HG03442 (cell line): ENCODE measurements around the gene GRAMD4.

ENCODE experiments used
- ATAC-seq: cut with Tn5 transposase; IDR thresholded peaks from one replicate; pipeline ENCODE4 v1.9.1; 2021; ENCODE audit warnings: mild to moderate bottlenecking, moderate library complexity; ENCODE audit not compliant: unreplicated experiment

Gene GRAMD4, protein sequence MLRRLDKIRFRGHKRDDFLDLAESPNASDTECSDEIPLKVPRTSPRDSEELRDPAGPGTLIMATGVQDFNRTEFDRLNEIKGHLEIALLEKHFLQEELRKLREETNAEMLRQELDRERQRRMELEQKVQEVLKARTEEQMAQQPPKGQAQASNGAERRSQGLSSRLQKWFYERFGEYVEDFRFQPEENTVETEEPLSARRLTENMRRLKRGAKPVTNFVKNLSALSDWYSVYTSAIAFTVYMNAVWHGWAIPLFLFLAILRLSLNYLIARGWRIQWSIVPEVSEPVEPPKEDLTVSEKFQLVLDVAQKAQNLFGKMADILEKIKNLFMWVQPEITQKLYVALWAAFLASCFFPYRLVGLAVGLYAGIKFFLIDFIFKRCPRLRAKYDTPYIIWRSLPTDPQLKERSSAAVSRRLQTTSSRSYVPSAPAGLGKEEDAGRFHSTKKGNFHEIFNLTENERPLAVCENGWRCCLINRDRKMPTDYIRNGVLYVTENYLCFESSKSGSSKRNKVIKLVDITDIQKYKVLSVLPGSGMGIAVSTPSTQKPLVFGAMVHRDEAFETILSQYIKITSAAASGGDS

DNA sequence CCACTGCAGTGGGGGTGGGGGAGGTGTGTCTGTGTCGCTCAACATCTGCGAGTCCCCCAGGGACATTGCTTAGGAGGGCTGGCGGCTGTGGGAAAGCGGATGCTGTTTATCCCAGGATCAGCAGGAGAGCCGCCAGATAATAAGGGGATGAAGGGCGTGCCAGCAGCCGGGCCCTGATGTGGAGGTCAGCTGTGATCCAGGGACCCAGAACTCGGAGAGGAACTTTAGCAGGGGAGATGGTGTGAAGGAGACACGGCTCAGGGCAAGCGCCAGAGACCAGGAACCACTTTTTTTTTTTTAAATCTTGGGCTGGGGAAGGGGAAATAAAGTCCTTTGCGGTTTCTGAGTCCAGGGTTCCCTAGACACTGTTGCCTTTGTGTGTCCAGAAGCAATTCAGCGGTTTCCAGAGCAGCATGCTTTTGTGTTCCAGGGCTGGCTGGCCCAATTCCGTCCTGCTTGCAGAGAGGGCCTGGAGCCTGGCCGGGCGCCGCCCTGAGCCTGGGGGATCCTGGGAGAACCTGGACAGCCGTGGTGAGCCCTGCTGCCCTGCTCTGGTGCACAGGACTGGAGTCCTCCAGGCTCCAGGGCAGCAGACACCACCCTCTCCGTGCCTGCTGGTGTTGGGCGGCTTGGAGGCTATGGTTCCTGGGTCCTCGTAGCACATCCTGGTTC is at the start of gene GRAMD4:
Gene GRAMD4, plus strand, starts transcription at position 557 of the 672 bp plus-strand sequence. CDS start 6,414 bp downstream, outside the sequence.
- ATAC-seq = no peak

DNA sequence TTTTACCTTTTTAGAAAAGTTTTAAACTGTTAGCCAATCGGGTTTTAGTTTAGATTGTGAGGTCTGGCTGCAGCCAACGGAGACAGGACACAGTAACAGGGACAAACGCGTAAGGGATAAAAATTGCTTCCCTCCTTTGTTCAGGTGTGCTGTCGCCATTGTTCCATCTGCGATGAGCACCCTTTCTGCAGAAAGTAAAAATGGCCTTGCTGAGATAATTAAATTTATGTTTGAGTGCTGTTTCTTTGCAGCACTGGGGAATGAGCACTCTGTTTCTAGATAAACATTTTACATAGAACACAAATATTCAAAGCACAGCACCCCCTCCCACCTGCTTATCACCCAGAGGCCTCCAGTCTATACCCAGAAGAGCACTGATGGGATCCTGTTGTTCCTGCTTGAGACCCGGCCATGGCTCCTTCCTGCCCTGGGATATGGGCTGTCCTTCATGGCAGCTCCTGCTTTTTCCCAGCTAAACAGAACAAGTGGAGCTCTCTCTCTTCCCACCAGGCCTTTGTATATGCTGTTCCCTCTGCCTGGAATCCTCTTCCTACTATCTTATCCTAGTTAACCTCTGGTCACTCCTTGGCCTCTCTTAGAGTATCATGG is 48.4 kb upstream of the GRAMD4 start:
- ATAC-seq = no peak

DNA sequence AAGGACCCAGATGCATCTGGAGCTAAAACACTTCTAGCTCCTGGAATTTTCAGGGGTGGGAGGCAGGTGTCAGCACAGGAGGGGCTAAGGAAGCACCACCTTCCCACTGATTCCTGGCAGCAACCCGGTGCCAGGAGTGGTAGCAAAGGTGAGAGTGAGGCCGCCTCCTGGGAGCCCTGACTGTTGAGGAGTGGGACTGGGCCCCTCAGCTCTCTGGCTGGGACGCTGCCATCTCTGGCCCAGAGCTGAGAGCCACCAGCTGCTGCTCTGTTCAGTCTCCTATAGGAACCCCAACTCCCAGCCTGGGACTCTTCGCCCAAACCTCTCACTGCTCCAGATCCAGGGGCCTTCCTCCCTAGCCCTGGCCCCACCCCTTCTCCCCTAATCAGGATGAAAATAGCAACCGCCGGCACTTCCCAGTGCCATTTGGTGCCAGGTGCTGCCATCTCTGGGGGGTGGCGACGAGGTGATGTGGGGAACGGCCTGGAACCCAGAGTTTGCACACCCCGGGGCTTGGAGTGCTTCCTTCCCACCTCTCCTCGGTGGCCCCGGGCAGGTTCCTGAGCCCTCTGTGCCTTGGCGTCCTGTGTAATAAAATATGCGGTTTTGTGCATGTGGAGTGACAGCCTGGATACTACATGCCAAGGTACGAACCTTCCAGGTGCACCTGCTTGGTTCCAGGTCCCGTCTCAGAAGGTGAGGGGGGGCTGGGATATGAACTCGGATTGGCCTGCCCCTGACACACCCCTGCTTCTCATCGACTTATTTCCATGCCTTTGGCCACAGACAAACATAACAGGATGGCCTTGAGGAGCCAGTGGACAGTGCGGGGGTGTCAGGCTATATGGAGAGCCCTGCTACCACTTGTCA is 47.0 kb upstream of the GRAMD4 start:
- no peak for ATAC-seq

DNA sequence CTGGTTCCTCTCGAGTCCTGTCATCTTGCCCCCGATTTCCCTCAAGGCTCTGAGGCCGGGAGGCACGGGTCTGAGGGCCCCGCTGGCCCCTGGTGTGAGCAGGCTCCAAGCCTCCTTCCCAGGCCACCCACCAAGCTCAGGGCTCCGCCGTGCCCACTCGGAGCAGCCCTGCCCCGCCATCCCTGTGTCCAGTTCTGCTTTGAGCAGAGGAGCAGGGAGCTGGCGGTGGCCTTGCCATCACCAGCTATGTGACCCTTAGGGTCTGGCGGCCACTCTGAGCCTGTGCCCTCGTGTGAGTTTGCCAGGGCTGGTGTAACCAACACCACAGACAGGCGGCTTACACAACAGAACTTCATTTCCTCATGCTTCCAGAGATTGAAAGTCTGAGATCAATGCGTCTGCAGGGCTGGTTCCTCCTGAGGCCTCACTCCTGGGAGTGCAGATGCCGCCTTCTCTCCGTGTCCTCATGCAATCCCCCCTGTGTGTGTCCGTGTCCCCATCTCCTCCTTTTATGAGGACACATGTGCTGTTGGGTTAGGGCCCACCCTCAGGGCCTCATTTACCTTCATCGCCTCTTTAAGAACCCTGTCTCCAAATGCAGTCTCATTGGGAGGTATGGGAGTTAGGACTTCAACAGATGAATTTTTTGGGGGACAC is 46.3 kb upstream of the GRAMD4 start:
- no peak for ATAC-seq

DNA sequence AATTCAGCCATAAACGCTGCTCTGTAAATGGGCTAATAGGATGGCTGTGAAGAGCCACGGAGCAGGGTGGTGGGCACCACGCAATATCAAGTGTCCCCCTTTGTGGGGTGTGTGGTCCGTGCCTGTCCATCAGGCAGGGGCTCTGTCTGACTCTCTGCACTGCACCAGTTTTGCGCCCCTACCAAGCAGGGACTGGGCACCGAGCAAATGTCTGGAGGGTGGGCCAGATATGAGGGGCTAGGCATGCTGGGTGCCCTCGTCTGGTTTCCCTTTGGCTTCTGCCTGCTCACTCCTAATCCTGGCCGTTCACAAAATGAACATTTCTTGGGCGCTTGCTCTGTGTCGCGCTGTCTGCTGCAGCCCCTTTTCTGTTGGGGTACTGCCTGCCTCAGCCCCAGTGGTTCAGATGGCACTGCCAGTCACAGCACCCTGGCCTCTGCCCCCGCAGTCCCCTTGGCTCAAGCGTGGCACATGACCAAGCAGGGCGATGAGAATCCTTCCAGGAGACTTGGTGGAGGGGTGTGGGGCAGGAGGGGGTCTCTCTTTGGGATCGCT is 45.7 kb upstream of the GRAMD4 start:
- no peak for ATAC-seq

DNA sequence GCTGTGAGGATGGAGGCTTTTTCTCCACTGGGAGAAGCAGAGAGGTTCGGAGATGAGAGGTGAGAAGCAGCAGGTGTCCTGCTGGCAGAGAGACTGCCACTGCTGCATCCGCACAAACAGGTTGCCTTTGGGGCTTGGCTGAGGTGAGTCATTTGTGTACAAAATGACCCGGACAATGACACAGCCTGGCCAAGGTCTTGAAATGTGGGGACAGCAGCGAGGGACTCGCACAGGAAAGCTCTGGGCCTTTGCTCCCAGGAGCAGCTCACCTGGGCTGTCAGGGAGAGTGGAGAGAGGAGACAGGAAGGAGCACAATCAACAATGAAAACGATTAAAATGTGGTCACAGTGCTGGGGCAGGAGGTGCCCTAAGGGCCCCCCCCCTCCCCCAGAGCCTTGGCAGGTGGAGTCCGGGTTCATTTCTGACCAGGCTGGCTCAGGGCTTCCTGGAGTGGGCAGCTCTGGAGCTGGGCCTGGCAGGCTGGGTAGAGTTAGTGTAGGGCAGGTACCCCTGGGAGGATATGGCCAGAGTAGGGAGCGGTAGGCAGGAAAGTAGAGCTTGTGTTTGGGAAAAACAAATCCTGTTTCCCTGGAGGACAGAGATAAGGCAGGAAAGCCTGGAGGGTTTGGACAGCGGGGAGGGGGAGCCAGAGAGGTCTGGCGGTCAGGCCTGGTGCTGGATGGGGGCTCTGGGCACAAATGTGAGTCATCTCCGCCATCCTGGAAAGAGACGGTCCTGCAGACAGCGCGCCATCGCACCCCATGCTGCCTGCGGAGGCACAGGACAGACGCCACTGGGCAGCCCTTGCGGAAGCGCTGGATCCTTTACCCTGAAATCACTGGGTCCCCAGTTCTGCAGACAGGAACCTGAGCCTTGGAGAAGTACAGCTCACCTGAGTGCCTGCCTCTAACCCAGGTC is 44.9 kb upstream of the GRAMD4 start:
- ATAC-seq = no peak

DNA sequence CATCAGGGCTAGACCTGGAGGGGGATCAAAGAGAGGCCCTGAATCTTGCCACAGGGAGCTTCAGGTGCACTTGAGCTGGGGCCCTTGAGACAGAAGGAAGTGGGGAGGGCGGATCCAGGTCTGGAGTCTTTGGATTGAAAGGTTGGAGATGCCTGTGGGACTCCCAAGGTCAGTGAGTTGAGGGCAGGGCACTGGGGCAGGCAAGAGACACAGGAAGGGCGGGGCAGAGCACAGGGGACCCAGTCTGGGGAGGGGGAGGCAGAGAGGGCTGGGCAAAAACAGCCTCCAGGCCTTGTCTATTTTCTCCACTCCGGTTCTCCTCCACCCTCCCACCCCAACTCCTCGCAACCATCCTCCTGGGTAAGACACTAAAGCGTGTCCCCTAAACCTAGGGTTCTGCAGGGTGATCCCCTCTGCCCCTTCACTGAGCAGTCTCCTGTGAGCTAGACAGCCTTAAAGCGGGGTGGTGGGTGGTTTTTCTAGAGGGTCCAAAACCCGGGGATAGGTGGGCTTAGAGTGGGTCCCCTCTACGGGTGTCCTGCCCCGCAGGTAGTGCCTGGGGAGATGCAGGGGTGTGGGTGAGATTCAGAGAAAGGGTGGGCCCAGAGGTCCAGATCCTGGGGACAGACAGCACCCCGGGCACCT is 44.2 kb upstream of the GRAMD4 start:
- no peak for ATAC-seq

DNA sequence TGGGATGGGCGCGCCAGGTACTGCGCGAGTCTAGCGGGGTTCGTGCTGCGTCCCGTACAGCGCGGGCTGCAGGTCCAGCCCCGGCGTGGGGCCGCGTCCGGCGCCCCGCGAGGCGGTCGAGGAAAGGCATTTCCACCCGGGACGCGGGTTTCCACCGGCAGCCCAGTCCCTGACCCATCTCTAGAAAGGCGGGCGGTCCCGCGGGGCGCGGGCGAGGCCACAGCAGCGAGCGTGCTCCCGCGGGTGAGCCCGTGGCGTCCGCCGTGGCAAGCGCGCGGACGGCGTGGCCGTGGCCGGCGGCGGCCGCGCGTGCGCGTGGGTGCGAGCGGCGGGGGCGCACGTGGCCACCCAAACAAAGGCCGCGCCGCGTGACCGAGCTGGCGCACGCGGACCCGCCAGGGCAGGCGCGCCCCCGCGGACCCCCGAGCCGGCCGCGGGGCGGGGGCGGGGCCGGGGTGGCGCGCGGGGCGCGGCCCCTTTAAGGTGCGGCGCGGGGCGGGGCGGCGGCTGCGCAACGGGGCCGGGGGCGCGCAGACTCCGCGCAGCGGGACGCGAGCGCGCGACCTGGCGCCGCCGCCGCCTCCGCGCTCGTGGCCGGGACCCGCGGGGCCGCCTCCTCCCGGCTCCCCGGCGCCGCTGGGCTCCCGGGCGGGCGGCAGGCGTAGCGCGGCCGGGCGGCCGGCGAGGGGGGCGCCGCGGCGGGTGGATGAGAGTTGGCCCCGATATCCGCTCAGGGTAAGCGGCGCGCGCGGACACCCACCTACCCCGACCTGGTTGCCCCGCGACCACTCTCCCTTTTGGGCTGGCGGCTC is 43.4 kb upstream of the GRAMD4 start:
- no peak for ATAC-seq

DNA sequence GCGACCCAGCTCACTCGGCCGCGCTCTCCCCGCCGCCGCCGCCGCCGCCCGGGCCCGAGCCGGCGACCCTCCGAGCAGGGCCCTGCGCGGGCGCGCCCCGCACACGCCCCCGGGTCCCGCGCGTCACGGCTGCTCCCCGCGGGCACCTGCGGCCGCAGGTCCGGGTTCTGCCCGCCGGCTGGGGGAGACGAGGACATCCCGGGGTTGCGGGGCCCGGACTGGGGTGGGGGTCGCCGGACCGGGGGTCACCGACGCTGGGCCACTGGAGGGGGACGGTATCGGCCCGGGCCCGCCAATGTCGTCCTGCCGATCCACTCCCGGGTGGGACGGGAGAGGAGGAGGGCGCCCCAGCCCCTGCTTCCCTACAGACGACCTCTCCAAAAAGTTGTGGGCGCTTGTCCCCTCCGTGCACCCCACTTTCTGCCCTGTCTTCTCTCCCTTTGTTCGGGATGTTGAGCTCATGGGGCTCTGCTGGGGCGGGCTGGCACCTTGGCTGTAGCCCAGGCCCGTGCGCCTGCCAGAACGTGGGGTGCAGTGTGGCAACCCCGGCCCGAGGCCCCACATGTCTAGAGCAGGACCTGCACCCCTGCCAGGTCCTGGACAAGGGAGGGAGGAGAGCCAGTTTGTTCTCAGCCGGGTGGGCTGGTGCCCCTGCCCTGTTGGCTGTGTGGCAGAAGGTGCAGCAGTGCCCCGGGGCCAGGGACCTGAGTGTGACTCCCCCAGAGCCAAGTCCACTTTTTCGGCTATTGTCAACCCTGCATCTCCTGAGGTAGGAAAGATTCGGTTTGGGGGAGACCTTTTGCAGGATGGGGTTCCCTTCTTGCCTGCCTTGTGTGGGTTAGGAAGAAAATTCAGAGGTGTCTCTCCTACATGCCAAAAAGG is 42.6 kb upstream of the GRAMD4 start:
- no peak for ATAC-seq

DNA sequence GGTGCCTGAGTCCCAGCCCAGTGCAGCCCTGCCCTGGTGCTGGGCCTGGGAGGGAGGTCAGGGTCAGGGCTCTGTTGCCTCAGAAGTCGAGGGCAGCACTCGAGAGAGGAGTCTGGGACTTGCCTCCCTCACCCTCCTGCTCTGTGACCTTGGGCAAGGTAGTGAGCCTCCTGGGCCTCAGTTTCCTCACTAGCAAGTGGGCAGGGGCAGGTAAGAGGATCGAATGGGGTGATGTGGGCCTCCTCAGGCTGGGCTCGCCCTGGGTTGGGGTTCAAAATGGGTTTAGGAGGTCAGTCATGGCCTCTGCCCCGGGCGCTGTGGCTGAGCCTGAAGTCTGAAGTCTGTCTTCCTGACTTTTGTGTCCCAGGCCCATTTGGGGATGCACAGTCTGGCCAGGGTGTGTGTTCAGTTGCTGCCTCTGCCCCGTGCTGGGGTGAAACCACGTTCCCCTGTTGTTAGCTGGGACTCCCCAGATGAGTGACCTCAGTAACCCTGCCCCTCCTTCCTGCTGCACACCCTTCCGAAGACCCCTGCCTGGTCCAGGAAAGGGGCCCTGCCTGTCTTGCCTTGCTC is 41.8 kb upstream of the GRAMD4 start:
- ATAC-seq = no peak

DNA sequence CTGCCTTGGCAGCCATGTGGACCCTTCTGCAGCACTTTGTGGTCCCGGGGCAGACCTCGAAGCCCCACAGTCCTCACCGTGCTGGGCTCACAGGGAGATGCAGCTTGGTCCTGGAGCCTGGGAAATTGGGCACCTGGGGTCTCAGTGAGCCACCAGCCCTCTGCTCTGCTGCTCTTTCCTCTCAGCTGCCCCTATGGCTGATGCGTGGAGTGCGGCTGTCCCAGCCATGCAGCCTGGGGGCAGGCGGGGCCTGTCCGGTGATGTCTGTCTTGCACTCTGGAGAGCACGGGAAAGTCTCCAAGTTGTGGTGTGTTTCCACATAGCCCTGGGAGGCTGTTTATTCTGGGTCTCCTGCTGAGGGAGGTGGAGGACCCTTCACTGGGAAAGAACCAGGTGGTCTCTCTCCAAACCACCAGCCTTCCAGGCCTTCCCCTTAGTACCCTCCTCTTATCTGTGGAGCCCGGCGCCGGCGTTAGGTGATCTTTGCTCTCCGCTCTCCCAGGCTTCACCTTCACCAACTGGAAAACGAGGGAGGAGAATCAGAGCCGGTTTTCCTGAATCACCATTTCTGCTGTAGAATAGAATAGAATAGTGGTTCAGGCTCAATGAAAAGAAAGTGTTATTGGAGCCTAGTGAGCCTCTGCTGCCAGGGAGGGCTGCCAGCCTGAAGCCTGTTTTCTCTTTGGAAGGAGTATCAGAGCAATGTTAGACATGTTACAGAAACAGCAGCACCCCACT is 41.2 kb upstream of the GRAMD4 start:
- ATAC-seq = no peak

DNA sequence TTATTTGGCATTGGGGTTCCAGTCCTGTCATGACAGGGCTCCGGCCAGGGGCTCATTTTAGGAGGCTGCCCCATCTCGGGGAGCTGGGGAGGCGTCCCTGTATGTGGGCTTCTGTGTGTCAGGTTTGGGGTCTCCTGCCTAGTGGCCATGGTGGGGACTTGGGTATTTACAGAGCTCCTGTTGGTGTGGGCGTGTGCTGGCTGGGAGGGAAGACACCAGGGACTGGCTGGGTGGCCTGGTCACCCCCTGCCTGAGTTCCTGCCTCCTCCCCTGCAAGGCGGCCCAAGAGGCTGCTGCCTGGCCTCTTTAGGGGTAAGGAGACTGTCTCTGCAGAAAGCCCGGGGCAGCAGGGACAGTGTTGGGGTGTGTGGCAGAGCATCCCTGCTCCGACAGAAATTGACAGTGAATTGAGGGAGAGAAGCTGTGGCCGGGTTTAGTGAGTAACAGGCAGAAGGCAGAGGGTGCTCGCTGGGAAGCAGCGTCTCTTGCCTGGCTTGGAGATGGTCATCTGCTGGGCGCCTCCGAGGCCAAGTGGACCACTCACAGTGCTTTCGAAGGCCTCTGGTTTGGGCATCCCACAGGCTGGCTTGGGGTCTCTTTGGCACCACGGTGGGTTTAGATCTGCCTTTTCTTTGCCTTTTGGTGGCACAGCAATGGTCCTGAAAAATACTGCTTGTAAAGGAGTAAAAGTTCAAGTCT is 40.3 kb upstream of the GRAMD4 start:
- no peak for ATAC-seq

DNA sequence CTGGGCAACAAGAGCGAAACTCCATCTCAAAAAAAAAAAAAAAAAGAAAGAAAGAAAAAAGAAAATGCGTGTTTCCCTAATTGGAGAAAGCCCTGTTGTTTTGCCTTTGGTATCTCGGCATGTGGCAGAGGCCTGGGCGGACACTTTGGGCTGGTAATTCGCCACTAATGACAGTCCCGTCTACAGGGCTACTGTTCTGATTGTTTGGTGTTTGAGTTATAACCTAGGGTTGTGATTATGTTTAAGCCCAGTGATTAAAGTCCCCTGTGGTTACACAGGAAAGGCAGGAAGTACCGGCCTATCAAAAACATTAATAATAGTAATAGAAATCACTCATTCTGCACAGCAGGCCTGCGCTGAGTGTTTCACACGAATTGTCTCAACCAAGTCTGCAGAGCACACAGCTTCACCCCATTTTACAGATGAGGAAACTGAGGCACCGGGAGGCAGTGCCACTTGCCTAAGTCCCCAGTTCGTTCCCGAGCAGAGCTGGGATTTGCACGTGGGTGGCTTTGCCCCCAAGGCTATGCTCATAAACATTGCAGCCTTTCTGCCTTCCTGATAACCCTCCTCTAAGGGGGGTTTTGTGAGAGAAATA is 39.1 kb upstream of the GRAMD4 start:
- no peak for ATAC-seq

DNA sequence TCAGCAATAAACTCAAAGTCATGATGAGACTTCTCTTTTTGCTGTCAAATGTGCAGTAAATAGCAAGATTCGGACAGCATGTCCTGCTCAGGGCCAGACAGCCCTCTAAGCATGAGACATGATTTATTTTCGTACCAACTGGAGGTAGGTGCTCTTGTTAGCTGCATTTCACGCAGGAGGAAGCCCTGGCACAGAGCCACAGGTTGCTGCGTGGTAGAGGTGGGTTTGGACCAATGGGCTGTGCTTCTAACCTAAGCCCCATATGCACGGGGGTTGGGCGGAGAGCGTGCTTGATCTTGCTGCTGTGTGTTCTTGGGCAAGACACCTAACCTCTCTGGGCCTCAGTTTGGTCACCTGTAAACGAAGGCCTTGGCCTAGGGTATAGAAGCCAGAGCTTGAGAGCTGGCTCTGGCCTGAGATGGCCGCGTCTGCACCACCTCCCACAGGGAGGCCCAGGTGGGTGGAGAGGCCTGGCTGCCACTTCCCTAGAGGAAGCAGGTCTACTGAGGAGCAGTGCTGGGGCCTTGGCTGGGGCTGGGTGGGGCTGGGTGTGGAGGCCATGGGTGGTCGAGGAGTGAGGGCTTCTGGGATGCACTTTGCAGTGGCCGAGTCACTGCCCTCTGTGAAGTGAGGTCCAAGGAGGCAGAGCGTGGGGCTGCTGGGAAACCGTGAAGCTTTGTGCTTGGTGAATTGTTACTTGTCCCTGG is 38.5 kb upstream of the GRAMD4 start:
- ATAC-seq = no peak
